Erythroblast (primary cell): ENCODE measurements around the gene ZNF740.

ENCODE experiments used
- GATA1 ChIP-seq: IDR thresholded peaks from 2 replicates; pipeline ENCODE4 v1.6.1; 2011; ENCODE audit warnings: low read depth, mild to moderate bottlenecking, control low read depth, low read length, moderate library complexity
- POLR2A ChIP-seq: IDR thresholded peaks from 2 replicates; pipeline ENCODE4 v1.6.1; 2011; ENCODE audit warnings: mild to moderate bottlenecking, low read length

- TF ChIP-seq POLR2A, result no peak
- no peak for TF ChIP-seq GATA1
These were observed 53.9 kb downstream of the ZNF740 start for GRCh38 chr12:53234271-53234914.
